DLD1 (cell line): ENCODE measurements around the gene LRCH1.

ENCODE experiments used
- in situ Hi-C: cut with HindIII; loops from 2 replicates; pipeline ENCODE4 v1.10.0; 2017; ENCODE audit warnings: low sequenced_read_pairs

LRCH1 gene

DNA sequence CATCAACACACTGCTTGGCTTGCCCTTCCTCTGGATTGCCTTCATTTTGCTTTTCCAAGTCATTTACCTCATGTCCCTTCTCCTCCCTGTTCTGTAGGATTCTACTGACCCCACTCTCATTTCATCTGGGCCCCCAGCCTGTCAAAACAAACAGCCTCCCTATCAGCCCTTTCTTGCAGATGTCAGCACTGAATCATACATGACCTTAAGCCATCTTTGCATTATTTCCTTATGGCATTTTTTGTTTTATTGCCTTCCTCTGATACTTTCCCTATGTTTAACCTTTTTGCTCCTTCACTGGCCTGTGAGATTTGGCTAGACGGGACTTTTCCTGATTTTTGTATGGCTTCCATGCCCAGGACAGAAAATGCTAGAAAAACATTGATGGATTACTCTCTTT is 8.7 kb downstream of the LRCH1 start:
- in situ Hi-C loops = no loop called here

DNA sequence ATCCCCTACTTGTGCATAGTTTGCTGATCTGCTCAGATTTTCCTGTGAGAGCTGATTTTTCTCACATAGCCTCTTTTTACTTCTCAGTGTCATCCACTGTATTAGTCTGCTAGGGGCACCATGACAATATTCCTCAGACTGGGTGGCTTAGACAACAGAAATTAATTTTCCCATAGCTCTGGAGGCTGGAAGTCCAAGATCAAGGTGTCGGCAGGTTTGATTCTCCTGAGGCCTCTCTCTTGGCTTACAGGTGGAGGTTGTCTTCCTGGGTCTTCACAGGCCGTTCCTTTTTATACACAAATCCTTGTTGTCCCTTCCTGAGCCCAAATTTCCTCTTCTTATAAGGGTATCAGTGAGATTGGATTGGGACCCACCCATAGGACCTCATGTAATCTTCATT is 9.2 kb downstream of the LRCH1 start:
- in situ Hi-C loops = no loop called here

DNA sequence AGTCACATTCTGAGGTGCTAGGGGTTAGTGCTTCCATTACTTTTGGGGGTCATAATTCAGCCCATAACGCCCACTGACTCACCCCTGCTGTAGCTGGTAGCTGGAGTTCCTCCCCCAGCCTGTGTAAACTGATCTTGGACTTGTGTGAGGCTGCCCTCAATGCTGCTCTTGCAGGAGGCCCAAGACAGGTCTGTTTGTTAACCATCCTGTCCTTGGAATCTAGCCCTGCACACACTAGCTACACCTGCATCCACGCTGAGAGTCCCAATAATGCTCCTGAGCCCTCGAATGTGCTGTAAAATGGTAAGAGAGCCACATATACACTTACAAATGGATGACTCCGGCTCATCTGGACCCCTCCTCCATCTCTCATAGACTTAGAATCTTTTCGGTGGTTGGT is 9.6 kb downstream of the LRCH1 start:
- in situ Hi-C loops = no loop called here

DNA sequence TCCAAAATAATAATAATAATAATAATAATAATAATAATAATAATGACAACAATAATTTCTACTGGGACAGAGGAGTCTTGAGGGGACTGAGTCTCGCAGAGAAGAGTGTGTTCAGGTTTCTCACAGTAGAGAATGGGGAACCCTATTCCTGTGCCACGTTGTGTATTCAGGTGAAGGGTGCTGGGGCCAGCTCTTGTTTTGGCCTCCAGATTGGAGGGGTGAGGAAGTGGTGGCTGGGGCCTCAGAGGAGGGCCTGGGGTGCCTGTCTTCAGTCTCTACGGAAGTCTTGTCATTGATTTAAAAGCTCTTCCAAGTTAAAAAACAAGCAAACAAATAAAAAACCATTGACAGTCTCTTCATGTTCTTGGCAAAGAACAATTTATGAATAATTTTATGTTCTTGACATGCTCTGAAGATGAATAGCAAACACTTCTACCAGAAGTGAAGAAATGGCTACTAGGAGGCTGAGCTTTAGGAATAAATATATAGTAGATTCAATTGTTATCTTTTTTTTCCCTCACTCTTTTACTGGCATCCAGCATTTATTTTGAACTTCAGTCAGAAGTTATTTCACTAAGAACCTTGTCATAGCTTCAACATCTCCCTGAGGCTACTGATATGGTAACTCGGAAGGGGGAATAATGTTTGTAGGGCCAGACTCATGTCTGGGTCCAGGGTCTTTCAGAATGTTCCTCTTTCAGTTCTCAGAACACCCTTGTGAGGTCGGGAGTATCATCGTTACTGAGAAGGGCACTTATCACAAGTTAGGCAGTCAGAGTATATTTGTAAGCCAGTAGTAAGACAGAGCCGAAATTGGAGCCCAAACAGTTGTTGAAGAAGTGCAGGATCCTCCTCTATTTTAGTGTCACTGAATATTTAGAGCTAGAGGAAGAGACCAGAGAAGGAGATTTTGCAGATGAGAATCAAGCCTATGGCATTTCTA is 13.1 kb downstream of the LRCH1 start:
- in situ Hi-C loops = no loop called here

DNA sequence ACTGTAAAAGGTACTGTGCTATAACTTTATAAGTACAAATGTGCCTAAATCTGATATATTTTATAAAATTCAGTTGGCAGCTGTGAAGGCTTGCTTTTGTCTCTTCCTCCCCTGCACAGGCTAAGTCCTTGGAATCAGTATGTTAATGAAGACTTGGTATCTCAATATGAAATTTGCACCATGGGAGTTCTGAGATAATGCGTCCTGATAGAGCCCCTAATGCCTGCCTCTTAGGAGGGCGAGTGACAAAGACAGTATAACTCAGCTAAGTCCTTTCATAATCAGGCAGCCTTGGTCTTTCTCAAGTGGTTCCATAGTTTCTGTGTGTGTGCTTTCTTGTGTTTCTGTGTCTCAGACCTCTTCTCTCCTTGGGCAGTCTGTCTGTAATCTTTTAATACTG is 14.7 kb downstream of the LRCH1 start:
- in situ Hi-C loops = no loop called here

DNA sequence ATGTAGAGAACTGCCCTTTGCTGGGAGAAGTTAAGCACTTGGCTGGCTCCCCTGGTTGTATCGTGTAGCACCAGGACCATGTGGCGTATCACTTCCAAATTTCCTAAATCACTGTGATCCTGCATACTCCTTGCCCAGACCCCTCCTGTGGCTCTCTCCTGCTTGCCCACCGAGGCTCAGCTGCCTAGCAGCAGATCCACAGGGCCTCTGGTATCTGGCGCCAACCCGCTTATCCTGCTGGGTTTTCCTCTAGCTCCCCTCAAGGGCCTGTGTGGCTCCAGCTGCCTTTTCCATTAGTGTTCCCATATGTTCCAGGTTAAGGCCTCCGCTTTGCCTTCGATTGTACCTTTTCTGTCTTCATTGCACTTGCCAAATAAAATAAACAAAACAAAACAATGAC is 16.5 kb downstream of the LRCH1 start:
- in situ Hi-C loops = no loop called here

DNA sequence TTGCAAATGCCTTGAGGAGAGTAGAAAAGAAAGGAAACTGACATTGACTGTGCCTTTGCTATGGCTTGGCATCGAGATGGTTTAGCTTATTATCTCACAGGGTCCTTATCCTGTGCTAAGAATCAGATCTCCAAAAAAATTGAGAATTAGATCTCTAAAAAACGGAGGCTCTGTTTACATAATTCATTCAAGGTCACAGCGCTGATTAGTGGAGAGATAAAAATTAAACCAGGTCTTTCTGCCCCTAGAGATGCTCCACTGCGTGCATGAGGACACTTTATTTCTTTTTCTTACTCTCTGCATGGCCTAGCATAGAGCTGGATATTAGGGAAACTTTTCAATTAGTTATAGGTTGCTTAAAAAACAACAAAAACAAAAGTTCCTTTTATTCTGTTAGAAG is 17.3 kb downstream of the LRCH1 start:
- in situ Hi-C loops = no loop called here

DNA sequence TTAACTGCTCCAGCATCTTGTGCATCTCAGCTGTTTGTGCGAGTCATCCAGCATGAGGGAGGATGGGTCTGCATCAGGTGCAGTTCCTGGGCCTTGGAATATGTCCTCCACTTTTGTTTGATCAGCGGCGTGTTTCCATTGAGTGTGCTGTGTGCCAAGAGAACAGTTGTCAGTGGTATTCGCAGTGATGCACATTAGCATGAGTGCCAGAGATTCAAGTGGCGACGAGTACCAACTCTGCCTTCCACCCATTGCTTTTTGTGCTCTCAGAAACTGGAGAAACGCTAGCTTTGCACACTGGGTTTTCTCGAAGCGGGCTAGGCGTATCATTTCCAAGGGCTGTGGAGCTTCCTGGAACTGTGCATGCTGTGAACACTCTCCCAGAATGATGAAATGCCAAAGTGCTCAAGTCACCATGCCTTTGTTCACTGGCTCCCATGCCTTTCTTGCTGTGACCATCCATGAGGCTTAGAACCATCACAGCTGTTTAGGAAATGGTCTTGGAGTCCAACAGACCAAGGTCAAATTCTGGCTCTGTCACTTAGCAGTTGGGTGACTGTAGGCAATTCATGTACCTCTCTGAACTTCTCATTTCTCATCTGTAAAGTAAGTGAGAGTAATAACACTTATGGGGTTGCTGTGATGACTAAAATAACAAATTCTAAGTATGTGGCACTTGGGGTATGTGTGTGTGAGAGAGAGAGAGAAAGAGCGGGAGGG is 18.4 kb downstream of the LRCH1 start:
- in situ Hi-C loops = no loop called here

DNA sequence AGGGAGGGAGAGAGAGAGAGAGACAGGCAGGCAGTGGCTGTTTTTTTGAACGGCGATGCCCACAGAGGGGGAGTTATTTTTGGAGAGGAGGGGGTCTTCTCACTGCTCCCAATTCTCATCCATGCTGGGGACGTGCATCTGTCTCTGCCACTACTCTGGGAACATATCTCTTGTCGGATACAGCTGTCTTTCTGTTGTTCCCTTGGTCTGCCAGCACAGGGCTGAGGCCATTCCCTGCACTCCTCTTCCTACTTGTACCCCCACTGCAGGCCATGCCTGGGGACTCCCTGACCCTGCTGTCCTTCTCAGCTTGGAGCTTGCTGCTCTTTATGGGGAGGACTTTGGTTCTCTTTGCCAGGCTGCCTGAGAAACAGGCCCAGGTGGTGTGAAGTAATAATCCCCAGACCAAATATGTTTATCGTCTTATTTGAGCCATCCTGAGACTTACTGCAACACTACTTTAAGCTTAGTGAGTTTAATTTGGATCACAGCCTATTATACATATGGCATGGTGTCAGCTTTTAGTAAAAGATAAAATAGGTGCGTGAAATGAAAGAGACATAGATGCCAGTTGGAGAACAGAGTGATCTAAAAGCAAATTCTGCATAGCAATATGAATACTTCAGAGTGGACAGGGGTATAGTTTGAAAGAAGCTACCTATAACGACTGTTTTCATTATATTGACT is 19.1 kb downstream of the LRCH1 start:
- in situ Hi-C loops = no loop called here

DNA sequence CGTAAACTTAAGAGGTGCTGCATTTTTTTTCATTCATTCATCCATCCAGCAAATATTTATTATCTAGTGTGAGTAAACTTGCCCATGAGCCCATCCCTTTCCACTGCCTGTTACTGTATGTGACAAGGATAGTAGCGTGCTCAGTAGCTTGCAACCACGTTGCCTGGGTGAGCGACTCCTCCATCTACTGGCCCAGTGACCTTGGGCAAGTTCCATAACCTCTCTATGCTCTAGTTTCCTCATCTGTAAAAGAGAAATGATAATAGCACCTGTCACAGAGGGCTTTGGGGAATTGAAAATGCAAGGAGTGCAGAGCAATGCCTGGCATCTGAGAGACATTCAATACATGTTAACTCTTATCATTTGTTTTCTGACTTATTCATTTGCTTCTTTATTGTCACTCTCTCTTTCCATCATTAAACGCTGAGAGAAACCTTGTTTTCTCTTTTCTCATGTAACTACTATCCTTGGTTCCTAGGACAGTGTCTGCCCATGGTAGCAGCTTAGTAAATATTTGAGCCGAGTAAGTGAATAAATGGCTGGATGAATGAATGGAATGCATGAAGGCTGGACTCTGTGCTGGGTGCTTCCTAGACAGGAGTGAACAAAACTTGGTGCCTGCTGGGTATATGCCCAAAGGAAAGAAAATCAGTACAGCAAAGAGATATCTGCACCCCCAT is 19.9 kb downstream of the LRCH1 start:
- in situ Hi-C loops = no loop called here

DNA sequence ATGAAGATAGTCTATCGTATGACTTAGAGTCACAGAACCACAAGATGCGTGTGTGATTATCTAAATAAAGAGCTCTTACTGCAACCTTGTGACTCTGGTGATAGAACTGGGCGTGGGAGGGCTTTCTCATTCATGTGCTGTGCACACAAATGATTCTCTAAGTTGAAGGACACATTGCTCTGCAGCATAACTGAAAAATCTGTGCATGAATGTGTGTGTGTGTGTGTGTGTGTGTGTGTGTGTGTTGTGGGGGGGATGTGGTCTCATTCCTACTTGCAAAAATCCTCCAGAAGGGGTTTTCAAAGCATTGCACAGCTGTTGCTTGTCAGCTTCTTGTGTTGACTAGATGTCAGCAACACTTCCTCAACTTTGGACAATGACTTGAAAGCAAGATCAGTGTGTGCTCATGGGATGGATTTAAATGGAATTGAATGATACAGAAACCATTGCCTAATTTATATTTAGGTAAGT is 22.4 kb downstream of the LRCH1 start:
- in situ Hi-C loops = no loop called here

DNA sequence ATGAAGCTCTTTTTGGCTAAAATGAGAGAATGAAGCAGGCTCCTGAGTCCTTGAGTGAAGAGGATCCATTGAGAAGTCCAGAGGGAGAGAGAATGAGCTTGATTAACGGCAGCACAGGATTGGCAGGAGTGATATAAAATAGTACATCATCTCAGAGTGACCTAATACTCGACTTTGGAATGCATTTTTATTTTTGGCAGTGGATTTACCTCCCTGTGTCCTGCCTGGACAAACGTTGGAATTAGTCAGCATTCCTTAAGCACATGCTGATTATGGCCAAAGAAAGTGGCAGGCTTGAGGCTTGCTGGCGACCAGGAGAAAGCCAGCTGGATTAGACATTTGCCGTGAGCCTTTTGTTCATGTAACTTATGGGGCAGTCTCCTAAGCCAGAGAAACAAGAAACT is 22.9 kb downstream of the LRCH1 start:
- in situ Hi-C loops = no loop called here

DNA sequence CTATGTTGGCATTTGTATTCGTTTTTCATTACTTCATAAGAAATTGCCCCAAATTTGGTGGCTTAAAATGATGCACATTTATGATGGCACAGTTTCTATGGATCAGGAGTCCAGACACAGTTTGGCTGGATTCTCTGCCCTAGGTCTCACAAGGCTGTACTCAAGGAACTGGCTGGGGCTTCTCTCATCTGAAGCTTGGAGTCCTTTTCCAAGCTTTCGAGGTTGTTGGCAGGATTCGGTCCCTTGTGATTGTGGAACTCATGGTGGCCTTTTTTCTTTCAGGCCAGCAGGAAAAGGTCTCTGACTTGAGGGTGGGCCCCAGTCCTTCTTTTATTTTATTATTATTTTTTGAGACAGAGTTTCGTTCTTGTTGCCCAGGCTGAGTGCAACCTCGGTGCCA is 23.8 kb downstream of the LRCH1 start:
- in situ Hi-C loops = no loop called here

DNA sequence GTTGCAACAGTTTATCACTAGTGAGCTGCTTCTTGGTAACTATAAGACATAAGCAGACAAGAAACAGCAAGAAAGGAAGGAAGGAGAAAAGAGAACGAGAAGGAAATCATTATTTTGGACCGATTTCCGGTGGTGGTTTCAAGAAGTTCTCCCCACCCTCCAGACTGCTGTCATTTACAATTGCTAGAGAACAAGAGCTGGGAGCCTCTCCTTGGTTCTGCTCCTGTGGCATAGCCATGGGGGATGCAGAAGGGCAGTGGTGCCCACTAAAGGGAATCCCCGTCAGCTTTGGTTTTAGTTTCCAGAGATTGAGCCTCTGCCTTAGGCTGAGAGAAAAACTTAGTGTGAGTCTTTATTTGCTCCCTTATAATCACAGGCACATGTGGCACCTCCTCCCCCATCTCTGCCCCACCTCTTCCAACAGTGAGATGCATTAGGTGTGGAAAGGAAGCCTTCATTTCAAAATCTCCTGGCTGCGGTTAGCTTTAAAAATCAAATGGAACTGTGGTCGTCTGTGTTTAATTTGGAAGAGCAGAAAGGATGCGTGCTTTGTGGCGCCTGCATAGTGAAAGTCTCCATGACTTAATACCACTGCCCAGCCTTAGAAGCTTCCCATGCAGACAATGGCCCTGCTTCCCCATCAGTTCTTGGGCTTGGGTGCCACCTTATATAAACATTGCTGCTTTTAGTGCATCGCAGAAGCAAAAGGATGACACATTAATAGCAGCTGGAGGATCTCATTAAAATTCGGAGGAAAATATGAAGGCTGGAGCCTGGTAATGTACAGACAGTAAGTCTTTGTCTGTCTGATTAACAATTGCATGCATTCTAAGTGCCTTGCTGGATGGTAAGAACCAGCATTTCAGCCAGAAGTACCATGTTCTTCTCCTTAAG is 25.0 kb downstream of the LRCH1 start:
- in situ Hi-C loops = no loop called here

DNA sequence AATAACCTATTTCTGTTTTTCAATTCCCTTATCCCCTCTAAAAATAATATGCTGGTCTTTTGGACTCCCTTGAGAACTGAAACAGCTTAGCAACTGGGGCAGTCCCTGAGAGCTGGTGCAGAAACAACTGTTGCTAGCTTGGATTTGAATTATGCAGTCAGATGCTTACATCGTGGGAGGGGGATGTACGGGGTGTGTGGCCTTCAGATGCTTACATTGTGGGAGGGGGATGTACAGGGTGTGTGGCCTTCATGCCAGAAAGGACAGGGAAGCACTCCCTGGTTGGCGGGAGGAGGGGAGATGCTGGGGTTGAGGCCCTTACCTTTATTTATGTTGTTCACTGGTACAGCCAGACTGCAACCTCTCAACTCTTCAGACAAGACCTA is 25.6 kb downstream of the LRCH1 start:
- in situ Hi-C loops = no loop called here

DNA sequence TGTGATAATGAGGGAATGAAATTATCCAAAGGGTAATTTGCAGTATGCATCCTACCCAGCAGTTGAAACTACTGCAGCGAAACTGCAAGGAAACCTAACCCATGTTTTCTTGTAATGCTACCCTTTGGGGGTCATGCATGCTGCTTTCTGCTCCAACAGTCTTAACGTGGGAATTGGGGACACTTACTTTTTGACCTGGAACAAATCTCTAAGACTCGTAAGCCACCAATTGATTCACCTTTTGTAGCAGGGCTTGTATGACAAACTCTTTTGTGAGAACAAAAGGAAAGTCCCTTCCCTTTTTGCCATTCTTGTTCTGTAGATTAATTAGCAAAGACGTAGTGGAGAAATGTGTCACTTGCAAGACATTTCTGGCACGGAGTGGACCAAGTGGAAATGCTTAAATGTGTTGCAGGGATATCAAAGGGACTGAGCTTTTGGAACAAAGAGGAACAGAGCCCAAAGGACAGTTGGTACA is 27.4 kb downstream of the LRCH1 start:
- in situ Hi-C loops = no loop called here

DNA sequence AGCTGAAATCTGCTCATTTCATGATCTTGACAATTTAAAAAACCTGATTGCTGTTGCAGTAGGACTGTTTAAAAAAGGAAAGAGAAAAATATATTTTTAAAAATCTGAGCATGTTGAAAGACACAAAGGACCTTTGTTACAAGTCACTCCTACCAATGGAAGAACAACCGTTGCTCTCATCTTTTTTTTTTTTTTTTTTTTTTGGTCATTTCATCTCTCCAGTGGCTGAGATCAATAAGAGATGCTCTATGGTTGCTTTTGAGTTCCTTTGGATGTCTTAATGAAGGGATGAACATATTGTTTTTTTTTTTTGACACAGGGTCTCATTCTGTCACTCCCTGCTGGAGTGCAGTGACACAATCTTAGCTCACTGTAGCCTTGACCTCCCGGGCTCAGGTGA is 29.2 kb downstream of the LRCH1 start:
- in situ Hi-C loops = no loop called here

DNA sequence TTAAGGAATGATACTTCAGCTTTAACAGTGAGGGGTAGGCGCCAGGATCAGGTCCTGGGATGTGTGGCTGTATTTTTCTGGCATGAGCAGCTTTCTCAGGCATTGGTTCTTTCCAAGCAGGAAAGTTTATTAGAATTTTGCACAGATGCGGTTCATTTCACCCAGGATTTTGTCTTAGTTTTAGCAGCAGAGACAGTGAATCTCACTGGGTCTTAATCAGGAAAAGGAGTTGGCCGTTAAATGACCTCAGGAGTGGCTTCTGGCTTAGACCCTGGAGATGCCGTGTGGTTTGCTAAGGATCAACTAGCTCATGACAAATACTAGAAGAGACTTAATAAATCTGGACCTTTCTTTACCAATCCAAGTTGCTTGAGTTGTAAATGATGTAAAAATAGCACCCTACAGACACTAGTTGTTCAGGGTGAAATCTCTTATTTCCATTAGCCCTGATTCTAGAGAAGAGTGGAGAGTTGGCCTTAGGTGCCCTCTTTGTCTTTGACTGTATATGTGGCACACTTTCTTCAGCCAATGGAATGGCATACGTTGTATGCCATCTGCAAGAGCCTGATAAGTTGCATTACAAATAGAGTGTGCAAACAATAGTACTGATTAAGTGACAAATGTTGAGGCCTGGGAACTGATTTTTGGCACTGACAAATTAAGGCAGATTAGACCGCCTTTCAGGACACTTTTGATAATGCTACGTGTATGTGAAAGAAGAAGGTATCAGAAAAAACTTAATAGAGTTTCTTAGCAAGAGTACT is 34.0 kb downstream of the LRCH1 start:
- in situ Hi-C loops = no loop called here

DNA sequence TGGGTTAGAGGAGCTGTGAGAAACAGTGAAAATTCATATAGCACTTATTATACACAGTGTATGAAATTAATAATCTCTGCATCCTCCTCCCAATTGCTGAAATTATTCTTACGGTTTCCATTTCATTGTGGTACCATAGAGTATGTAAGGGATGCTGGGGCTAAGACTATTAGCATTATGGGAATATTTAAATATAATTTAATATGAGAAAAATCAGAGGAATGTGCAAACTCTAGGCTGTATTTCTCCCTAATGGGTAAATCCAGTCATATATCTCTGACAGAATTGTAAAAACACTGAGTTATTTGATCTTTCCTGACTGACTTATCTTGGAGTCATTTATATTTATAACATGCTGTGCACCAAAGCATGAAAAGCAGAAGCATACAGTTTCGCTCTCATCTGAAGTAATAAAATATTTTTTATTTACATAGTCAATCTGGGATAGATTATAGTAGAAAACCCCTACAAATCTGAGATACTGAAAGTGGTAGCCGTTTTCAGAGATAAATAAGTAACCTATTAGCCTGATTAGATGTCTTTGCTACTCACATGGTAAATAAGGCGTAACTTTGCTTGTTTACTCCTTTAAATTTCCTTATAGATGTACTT is 34.9 kb downstream of the LRCH1 start:
- in situ Hi-C loops = no loop called here
